GM23248 (cell line): ENCODE measurements around the gene MRPL58.

ENCODE experiments used
- EZH2 ChIP-seq: fragments of 200-600 bp; sonication (generic); IDR thresholded peaks from 2 replicates; pipeline ENCODE4 v1.6.1; 2018; ENCODE audit warnings: antibody characterized with exemption, mild to moderate bottlenecking; ENCODE audit not compliant: insufficient read depth, poor library complexity, severe bottlenecking
- EZH2phosphoT487 ChIP-seq: fragments of 200-600 bp; sonication (generic); IDR thresholded peaks from 2 replicates; pipeline ENCODE4 v1.6.1; 2018; ENCODE audit warnings: antibody characterized with exemption, moderate library complexity, mild to moderate bottlenecking, low read depth; ENCODE audit not compliant: insufficient read depth

- TF ChIP-seq EZH2phosphoT487, result no peak
- no peak for TF ChIP-seq EZH2
These were observed 6.7 kb downstream of the MRPL58 start for GRCh38 chr17:75019146-75019545.
